IPS-15b (cell line): Measurements from ENCODE around the gene FBXL13.
"Not testable (repeated sequence)": the region's sequence is repeated elsewhere in the genome, so short reads cannot be mapped to it uniquely, and the experiment has no call there.

Experiments
- H3K27me3 ChIP-seq: one replicate; pipeline ENCODE4 v1.6.1; 2013; ENCODE audit warnings: low read length; ENCODE audit not compliant: control insufficient read depth, insufficient read depth
- H3K36me3 ChIP-seq: one replicate; pipeline ENCODE4 v1.6.1; 2013; ENCODE audit warnings: low read length; ENCODE audit not compliant: control insufficient read depth, insufficient read depth
- H3K4me1 ChIP-seq: one replicate; pipeline ENCODE4 v1.6.1; 2013; ENCODE audit warnings: mild to moderate bottlenecking, low read length; ENCODE audit not compliant: control insufficient read depth, insufficient read depth
- H3K4me3 ChIP-seq: one replicate; pipeline ENCODE4 v1.5.1; 2013; ENCODE audit warnings: low read depth, low read length
- H3K9ac ChIP-seq: one replicate; pipeline ENCODE4 v1.6.1; 2013; ENCODE audit warnings: low read depth, mild to moderate bottlenecking, low read length
- H3K9me3 ChIP-seq: one replicate; pipeline ENCODE4 v1.6.1; 2013; ENCODE audit warnings: mild to moderate bottlenecking, low read length; ENCODE audit not compliant: control insufficient read depth, insufficient read depth

FBXL13 gene

DNA sequence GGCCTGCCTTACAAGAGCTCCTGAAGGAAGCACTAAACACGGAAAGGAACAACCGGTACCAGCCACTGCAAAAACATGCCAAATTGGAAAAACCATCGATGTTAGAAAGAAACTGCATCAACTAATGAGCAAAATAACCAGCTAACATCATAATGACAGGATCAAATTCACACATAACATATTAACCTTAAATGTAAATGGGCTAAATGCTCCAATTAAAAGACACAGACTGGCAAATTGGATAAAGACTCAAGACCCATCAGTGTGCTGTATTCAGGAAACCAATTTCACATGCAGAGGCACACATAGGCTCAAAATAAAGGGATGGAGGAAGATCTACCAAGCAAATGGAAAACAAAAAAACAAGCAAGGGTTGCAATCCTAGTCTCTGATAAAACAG, 56.3 kb downstream of the FBXL13 start:
- H3K9ac ChIP-seq, H3K9me3 ChIP-seq, H3K27me3 ChIP-seq, H3K4me3 ChIP-seq, H3K4me1 ChIP-seq, H3K36me3 ChIP-seq: not testable (repeated sequence)

DNA sequence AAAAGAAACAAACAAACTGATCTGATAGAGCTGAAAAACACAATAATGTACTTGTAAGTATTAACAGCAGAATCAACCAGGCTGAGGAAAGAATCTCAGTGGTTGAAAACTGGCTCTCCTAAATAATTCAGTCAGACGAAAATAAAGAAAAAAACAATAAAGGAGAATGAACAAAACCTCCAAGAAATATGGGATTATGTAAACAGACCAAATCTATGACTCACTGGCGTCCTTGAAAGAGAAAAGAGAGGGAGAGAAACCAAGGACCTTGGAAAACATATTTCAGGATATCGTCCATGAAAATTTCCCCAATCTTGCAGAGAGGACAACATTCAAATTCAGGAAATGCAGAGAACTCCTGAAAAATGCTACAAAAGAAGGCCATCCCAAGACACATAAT, 62.9 kb downstream of the FBXL13 start:
- Histone ChIP-seq H3K27me3 (no peaks in the 10 kb centered on the region), H3K9ac (no peak overlapping the region), H3K36me3 (no peaks in the 10 kb centered on the region), H3K4me1 (no peaks in the 10 kb centered on the region), H3K9me3 (peaks cover 3% of the 10 kb centered on the region), H3K4me3 (no peak overlapping the region)

DNA sequence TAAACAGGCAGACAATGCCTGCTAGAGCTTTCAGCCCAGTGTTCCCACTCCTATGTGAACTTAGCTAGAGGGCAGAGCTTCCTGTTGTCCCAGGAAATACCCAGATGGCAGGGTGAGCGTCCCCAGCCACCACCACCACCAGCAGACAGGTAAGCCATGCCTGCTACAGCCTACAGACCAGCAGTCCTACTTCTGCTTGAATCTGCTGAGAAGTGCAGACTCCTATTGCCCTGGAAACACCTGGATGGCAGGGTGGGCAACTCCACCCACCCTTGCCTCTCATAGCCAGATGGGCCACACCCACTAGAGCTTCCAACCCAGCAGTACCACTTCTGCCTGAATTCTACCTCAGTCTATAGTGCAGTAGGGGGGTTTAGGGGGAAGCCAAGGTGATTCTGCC, 64.4 kb downstream of the FBXL13 start:
- H3K4me1 ChIP-seq, result no peaks in the 10 kb centered on the region
- no peaks in the 10 kb centered on the region for H3K27me3 ChIP-seq
- no peaks in the 10 kb centered on the region for H3K9me3 ChIP-seq
- no peaks in the 10 kb centered on the region for H3K36me3 ChIP-seq
- no peak overlapping the region for H3K9ac ChIP-seq
- H3K4me3 ChIP-seq, result no peak overlapping the region

DNA sequence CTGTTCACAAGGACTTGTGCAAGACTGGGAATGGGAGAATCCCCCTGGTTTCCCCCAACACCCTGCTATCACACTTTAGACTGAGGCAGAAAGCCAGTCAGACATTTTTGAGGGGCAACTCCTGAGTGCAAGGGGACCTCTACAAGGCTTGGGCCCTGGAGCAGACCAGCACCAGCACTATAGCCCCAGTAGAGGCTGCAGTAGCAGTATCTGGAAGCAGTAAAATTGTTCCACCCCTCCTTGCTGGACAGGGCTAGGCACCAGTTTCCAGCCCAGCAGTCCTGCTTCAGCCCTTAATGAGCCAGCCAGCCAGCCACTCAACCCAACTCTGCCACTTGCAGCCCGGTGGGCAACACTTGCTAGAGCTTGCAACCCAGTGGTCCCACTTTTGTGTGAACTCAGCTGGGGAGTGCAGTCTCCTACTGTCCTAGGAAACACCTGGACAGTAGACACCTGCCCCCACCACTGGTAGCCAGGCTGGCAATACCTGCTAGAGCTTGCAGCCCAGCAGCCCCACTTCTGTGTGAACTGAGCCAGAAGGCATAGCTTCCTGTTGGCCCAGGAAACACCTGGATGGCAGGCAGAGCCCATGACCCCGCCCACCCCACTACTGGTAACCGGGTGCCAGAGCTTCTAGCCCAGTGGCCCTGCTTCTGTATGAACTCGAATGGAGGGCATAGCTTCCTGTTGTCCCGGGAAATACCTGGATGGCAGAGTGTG, 65.0 kb downstream of the FBXL13 start:
- H3K27me3 ChIP-seq, result no peaks in the 10 kb centered on the region
- H3K4me3 ChIP-seq, result no peak overlapping the region
- no peak overlapping the region for H3K9ac ChIP-seq
- H3K36me3 ChIP-seq, result no peaks in the 10 kb centered on the region
- H3K9me3 ChIP-seq, result no peaks in the 10 kb centered on the region
- H3K4me1 ChIP-seq, result no peaks in the 10 kb centered on the region

DNA sequence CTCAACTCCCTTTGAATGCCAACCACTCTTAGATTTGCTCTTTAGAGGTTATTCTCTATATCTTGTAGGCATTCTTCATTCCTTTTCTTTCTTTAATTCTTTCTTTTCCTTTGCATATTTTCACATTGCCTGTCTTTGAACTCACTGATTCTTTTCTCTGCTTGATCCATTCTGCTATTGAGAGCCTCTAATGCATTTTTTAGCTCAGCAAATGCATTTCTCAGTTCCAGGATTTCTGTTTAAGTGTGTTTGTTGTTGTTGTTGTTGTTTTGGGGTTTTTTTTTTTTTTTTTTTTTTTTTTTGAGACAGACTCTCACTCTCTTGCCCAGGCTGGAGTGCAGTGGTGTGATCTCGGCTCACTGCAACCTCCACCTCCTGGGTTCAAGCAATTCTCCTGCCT, 71.6 kb downstream of the FBXL13 start:
- H3K4me3 ChIP-seq, result no peak overlapping the region
- H3K9ac ChIP-seq, result no peak overlapping the region
- no peaks in the 10 kb centered on the region for H3K9me3 ChIP-seq
- H3K27me3 ChIP-seq, result no peaks in the 10 kb centered on the region
- H3K4me1 ChIP-seq, result no peaks in the 10 kb centered on the region
- no peaks in the 10 kb centered on the region for H3K36me3 ChIP-seq

DNA sequence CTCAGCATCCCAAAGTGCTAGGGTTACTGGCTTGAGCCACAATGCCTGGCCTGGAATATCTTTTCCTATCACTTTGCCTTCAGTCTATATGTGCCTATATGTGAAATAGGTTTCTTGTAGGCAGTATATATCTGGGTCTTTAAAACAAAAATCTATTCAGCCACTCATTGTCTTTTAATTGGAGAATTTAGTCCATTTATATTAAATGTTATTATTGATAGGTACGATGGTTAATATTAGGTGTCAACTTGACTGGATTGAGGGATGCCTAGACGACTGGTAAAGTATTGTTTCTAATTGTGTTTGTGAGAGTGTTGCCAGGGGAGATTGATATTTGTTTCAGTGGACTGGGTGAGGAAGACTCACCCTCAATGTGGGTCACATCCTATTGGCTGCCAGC, 73.4 kb downstream of the FBXL13 start:
- H3K4me1 ChIP-seq, result no peaks in the 10 kb centered on the region
- H3K36me3 ChIP-seq, result no peaks in the 10 kb centered on the region
- no peak overlapping the region for H3K9ac ChIP-seq
- H3K4me3 ChIP-seq, result no peak overlapping the region
- no peaks in the 10 kb centered on the region for H3K27me3 ChIP-seq
- no peaks in the 10 kb centered on the region for H3K9me3 ChIP-seq

DNA sequence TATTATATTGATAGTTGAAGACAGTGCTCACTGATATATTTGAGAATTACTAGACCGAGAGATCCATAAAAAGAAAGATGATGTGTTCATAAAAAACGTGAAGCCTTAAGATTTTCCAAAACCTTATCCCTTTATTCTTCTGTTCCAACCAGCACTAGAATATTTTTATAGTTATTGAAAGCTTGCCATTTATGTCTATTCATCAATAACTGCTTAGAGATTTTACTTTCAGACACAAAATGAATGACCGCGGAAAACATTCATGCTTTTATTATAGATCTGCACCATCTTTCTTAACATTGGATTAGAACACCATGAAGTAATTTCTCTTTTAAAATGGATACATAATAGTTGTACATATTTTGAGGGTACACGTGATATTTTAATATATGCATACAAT, 77.6 kb downstream of the FBXL13 start:
- no peaks in the 10 kb centered on the region for H3K27me3 ChIP-seq
- H3K9ac ChIP-seq, result no peak overlapping the region
- H3K4me3 ChIP-seq, result no peak overlapping the region
- H3K4me1 ChIP-seq, result no peaks in the 10 kb centered on the region
- no peaks in the 10 kb centered on the region for H3K36me3 ChIP-seq
- H3K9me3 ChIP-seq, result no peaks in the 10 kb centered on the region

DNA sequence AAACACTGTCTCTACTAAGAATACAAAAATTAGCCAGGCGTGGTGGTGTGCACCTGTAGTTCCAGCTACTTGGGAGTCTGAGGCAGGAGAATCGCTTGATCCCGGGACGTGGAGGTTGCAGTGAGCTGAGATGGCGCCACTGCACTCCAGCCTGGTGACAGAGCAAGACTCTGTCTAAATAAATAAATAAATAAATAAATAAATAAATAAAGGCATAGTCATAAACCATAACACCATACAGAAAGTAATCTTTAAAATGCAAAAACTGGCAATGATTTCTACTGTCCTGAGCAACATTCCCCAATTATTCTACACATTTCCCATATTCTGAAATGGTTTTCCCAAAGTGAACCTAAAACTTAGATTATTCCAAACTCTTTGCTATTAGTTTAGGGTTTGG, 79.0 kb downstream of the FBXL13 start:
- not testable (repeated sequence) for H3K27me3 ChIP-seq

DNA sequence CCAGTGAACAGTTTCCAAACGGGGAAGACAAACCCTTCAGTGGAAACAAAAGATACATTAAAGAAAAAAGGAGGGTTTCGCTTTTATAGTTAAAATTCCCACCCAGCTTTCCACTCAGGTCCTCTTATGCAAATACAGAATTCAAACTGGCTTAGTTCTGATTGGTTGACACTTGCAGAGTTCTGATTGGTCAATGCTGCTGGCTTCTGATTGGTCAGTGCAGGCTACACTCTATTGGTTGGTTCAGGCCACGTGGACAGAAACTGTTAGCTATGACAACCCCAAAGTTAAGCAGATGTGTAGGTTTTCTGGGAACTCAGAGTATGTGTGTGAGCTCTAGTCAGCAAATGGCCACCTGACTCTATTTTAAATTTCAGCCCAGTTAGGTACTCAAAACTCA, 80.0 kb downstream of the FBXL13 start:
- H3K4me3 ChIP-seq, result no peak overlapping the region
- H3K9ac ChIP-seq, result no peak overlapping the region
- no peaks in the 10 kb centered on the region for H3K4me1 ChIP-seq
- H3K27me3 ChIP-seq, result no peaks in the 10 kb centered on the region
- no peaks in the 10 kb centered on the region for H3K9me3 ChIP-seq
- H3K36me3 ChIP-seq, result no peaks in the 10 kb centered on the region

More for the DNA sequence above, 79.0 kb downstream of the FBXL13 start:
- H3K36me3 ChIP-seq, H3K9me3 ChIP-seq, H3K4me1 ChIP-seq, H3K4me3 ChIP-seq, H3K9ac ChIP-seq: not testable (repeated sequence)

DNA sequence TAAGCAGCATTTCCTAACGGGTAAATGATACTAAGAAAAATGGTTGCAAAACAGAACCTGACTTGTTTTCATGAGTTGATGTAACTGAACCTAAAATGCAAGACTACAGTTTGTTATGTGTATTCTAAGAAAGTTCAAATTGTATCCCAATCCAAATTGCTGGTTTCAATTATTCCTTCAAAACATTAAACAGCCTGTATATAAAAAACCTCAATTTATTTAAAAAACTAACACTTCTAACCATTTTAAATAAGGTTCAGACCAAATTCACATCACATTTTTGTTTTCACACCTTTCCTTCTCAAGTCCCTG, 80.9 kb downstream of the FBXL13 start:
- no peak overlapping the region for H3K4me3 ChIP-seq
- H3K27me3 ChIP-seq, result no peaks in the 10 kb centered on the region
- no peaks in the 10 kb centered on the region for H3K4me1 ChIP-seq
- H3K9me3 ChIP-seq, result no peaks in the 10 kb centered on the region
- no peak overlapping the region for H3K9ac ChIP-seq
- no peaks in the 10 kb centered on the region for H3K36me3 ChIP-seq

DNA sequence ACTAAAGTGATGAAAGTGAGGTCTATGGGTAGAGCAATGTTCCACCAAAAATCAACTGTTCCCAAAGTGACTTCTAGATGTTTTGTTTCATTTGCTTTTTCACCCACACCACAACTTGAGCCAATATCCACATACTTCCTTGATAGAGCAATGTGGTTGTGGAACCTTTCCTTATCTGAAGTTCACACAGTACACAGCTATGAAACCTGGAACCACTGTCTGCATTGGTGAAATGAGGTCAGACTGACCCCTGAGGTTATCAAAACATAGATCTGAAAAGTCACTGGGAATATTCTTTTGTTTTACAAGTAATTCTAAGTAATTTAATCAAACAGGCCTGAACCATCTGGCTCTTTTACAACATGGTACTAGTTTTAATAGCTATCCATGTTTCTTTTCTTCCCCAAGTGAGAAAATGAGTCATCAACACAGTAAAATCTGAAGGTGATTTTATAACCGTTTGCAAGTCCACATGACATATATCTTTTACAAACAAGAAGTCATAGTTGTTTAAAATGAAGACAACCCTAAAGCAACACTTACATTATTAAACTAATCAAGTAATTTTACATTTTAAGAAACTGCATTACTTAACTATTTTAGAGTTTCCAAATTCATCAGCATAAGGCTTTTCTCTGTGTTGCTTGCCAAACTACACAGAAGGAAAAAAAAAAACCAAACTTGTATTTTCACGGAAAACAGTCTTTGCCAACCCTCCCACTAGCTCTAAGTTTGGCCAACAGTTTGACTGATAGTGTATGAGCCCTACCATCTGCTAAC, 81.5 kb downstream of the FBXL13 start:
- no peaks in the 10 kb centered on the region for H3K27me3 ChIP-seq
- H3K9me3 ChIP-seq, result no peaks in the 10 kb centered on the region
- H3K4me1 ChIP-seq, result no peaks in the 10 kb centered on the region
- no peak overlapping the region for H3K9ac ChIP-seq
- no peak overlapping the region for H3K4me3 ChIP-seq
- no peaks in the 10 kb centered on the region for H3K36me3 ChIP-seq

DNA sequence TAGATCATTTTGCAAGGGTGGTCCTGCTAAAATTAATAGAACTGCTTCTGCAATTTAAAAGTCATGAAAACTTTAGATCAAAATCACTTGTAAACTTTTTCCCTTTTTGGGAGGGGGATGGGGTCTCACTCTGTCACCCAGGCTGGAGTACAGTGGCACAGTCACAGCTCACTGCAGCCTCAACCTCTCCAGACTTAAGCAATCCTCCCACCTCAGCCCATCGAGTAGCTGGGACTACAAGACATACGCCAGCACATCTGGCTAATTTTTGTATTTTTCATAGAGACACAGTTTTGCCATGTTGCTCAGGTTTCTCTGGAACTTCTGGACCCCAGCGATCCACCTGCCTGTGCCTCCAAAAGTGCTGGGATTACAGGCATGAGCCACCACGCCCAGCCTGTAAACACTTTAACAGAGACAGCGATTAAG, 82.1 kb downstream of the FBXL13 start:
- Histone ChIP-seq H3K4me3 (no peak overlapping the region), H3K9me3 (no peaks in the 10 kb centered on the region), H3K9ac (no peak overlapping the region), H3K4me1 (no peaks in the 10 kb centered on the region), H3K27me3 (no peaks in the 10 kb centered on the region), H3K36me3 (no peaks in the 10 kb centered on the region)
